ENCODE measurements around the gene METTL17. TPM values are rescaled to one million over a fixed set of nuclear protein-coding genes. Genes with fewer than 3 reads are reported as not detected.
"Not testable (repeated sequence)": the region's sequence is repeated elsewhere in the genome, so short reads cannot be mapped to it uniquely, and the experiment has no call there.

The METTL17 gene
- total and polyA plus RNA-seq, 2 of the 8 experiments (the other 6 are each of a cell fraction or from before 2014, with no cell fraction given): 73.8 to 138 TPM

DNA sequence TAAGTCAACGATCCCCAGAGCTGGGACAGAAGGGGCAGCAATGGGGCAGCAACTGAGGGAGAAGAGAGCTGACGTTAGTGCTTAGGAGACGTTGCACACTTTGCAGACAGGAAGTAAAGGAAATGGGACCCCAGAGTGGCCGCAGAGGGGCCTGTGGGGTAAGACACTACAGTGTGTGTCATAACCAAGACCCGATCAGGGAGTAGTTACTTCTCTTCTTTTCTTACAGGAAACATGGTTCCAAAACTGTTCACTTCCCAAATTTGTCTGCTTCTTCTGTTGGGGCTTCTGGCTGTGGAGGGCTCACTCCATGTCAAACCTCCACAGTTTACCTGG, 34.3 kb upstream of the METTL17 start:
- H2BK120ac ChIP-seq (replicated peaks; ENCODE audit: low read depth, low read length); H3K14ac ChIP-seq (ENCODE audit: insufficient read length); H3K9ac ChIP-seq (replicated peaks in 1 of 4; ENCODE audit: extremely low read depth in 1 of 4, low read depth in 3 of 4, low read length in 3 of 4); H3K4me3 ChIP-seq (ENCODE audit: extremely low read depth in 1 of 4, insufficient read depth in 2 of 4, low read depth in 3 of 4, low read length in 4 of 4); H3K79me1 ChIP-seq (ENCODE audit: low read depth, low read length); H3K4me1 ChIP-seq (replicated peaks in 1 of 4; ENCODE audit: control insufficient read depth in 3 of 4, insufficient read depth in 4 of 4, low read length in 3 of 4); H4K5ac ChIP-seq (ENCODE audit: insufficient read length, low read depth, low read length); H3K23me2 ChIP-seq (ENCODE audit: low read depth, low read length); FAIRE-seq; H3K18ac ChIP-seq (ENCODE audit: extremely low read depth, low read length); H2AFZ ChIP-seq (ENCODE audit: low read length); H2BK12ac ChIP-seq (ENCODE audit: low read depth, low read length); H4K20me1 ChIP-seq (replicated peaks in 1 of 2; ENCODE audit: control insufficient read depth in 1 of 2, insufficient read depth in 2 of 2, low read length in 2 of 2); H3K56ac ChIP-seq (replicated peaks; ENCODE audit: insufficient read length, low read depth, low read length); H3K27ac ChIP-seq (ENCODE audit: low read depth, low read length); H4K8ac ChIP-seq (ENCODE audit: extremely low read depth, insufficient read depth, low read length); H2AK5ac ChIP-seq (ENCODE audit: low read depth, low read length); H3K4ac ChIP-seq (replicated peaks; ENCODE audit: insufficient read length, low read depth, low read length); H3K36me3 ChIP-seq (ENCODE audit: control insufficient read depth in 2 of 4, insufficient read depth in 4 of 4, low read length in 3 of 4); H3K4me2 ChIP-seq (ENCODE audit: insufficient read depth in 1 of 2, low read depth in 2 of 2, low read length in 2 of 2); POLR2A ChIA-PET (ENCODE audit: partially characterized antibody); H3K79me2 ChIP-seq (ENCODE audit: control insufficient read depth in 1 of 2, insufficient read depth in 2 of 2, low read length in 2 of 2); H2BK20ac ChIP-seq (ENCODE audit: low read length); H2BK5ac ChIP-seq (ENCODE audit: low read depth, low read length); H4K91ac ChIP-seq (replicated peaks; ENCODE audit: insufficient read length, low read length); H2BK15ac ChIP-seq (ENCODE audit: low read length); DNase-seq (ENCODE audit: low read depth in 1 of 2, low spot score in 2 of 2); H3K9me3 ChIP-seq (ENCODE audit: insufficient read depth in 2 of 2, low read depth in 1 of 2, low read length in 1 of 2); H3K23ac ChIP-seq (ENCODE audit: insufficient read length); H3K27me3 ChIP-seq (replicated peaks in 1 of 4; ENCODE audit: control insufficient read depth in 3 of 4, extremely low read depth in 1 of 4, insufficient read depth in 3 of 4, low read length in 3 of 4): not testable (repeated sequence)
- CTCF ChIA-PET (ENCODE audit: partially characterized antibody): interaction anchor here (1.2 kb wide), 1 partner anchor 98 kb away, joined by 3 read pairs; no protein-coding TSS in a partner anchor
- WGBS, 2 experiments (ENCODE audit: extremely low coverage in 1 of 2, insufficient coverage in 1 of 2, insufficient read length in 1 of 2, insufficient replicate concordance in 2 of 2, low coverage in 1 of 2, low lambda C conversion rate in 2 of 2, missing lambda C conversion rate in 1 of 2): 80% methylated on average over 5 of the region's 5 CpGs; no CpG with 5 or more reads in 1 of the 2 experiments
